Heart left ventricle (tissue), 13 donors: ENCODE results near the gene STPG4.

Source experiments
- POLR2A ChIP-seq, 2 donors: fragments of 450-650 bp; IDR thresholded peaks; one replicate each; pipeline ENCODE4 v1.6.1; 2017; ENCODE audit warnings: antibody characterized with exemption in 2 of 2, mild to moderate bottlenecking in 2 of 2, moderate library complexity in 2 of 2
- TF ChIP-seq, protein P1 (sequence below), 12 donors: fragments of 200-600 bp; sonication (generic) in 4 of 12; IDR thresholded peaks; one replicate each; pipeline versions ENCODE4 v1.5.0 to v1.8.0; 2018 to 2022; ENCODE audit warnings: antibody characterized with exemption in 12 of 12, mild to moderate bottlenecking in 5 of 12
- donor health status: ischemic (EF 13 %, LVEDD 7.1; RV severe dilation, severe dysfunction).
- donor health status: DM: no; HTN: yes; CAD: no.
- donor health status: DM: no; HTN: no; CAD: no.
- donor health status: ischemic (EF 25% LVEDD 6.9; RV normal size, moderate dysfunction).
- donor health status: ischemic (EF 25% LVEDD 5.7; RV mildly dilated, moderate dysfunction).
- donor health status: ischemic (EF 35%, LVEDD 5.7; RV mildly dilated, moderate dysfunction).
- donor health status: nonischemic (EF 11% LVEDD 7.7; RV severe dilation, severe dysfunction).
- donor health status: DM: yes; HTN: yes; CAD: no.
- donor health status: PGD.
- donor health status: ischemic (EF 29% LVEDD 5.4; RV normal size, mild dysfunction).
- donor health status: nonischemic (EF 23%, LVEDD 6.1; RV moderate dilation, normal function).

DNA sequence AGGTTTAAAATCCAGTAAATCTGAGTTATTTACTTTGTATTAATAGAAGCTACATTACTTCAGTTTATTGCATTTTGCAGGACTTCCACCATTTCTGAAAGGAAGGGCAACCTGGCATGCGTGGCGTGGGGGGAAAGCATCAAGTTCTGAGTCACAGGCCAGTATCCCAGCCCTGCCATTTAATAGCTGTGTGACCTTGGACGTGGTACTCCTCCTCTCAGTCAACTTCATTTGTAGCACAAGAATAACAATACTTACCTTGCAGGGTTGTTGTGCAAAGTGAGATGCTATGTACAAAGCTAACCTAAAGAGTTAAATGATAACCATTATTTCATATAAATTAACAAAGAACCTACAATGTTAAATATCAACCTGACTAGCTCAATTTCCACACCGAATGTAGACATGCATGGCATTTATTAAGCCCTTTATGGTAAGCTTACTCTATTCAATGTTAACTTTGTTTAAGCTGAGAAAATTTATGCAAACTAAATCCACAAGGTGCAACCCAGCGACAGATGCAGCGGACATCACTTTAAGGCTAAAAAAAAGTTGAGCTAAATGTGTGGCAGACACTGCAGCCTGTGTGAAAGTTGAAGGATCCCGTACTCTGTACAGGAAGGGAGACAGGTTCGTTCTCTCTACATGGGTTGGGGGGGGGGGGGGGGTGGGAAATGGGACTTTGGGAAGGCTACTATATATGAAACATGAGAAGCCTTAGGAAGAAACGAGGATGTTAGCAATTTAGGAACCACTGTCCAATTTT is 17.2 kb upstream of the STPG4 start:
- TF ChIP-seq, protein P1, sequence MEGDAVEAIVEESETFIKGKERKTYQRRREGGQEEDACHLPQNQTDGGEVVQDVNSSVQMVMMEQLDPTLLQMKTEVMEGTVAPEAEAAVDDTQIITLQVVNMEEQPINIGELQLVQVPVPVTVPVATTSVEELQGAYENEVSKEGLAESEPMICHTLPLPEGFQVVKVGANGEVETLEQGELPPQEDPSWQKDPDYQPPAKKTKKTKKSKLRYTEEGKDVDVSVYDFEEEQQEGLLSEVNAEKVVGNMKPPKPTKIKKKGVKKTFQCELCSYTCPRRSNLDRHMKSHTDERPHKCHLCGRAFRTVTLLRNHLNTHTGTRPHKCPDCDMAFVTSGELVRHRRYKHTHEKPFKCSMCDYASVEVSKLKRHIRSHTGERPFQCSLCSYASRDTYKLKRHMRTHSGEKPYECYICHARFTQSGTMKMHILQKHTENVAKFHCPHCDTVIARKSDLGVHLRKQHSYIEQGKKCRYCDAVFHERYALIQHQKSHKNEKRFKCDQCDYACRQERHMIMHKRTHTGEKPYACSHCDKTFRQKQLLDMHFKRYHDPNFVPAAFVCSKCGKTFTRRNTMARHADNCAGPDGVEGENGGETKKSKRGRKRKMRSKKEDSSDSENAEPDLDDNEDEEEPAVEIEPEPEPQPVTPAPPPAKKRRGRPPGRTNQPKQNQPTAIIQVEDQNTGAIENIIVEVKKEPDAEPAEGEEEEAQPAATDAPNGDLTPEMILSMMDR (IDR thresholded peaks at IDR 0.05), result no peak
- no peak for TF ChIP-seq POLR2A (IDR thresholded peaks at IDR 0.05)
